ENCODE results near the gene MAGI1. TPM values are rescaled to one million over a fixed set of nuclear protein-coding genes. Genes with fewer than 3 reads are reported as not detected.
A peak's percentile ranks its signal among the peaks of the same experiment; 100 is the strongest.

Gene MAGI1
- total RNA-seq = 37.5 TPM
- long read RNA-seq, partial matches to known transcripts = 5 of 31 reads
- long read RNA-seq, other reads (novel, unspliced or antisense) = 24 of 31 reads

DNA sequence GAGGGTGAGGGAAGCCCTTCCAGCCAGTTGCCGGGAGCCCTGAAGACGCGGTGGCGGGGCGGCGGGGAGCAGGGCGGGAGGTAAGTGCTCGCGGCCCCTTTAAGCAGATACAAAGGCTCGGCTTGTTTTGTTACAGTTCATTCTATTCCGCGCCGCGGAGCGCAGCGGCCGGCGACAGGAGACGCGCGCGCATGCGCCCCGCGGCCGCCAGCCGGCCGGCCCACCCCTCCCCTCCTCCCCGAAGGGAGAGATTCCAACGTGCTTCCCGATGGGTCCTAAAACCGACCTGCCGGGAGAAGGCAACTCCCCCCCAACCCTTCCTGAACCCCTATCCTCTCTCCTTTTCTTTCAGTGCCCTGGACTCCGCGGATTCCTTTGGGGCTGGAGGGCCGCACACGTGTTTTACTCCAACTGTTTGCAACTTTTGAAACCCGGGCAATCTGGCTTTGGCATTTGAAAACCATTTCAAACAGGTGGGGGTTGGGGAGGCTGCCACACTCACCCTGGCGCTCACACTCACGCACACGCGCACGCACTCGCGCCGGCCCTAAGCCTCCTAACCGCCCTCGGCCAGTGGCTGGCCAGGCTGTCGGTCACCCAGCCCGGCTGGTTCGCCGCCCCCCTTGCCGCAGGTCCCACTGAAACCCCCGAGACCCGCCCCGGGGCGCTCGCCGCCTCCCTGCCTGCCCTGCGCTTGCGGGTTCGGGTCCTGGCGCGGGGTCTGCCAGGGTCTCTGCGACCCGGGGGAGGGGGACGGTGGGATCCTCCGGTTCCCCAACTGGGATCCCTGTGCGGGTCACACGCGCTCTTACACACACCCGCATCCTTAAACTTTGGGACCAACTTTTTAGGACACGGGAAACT is at the start of gene MAGI1:
Gene MAGI1 (minus strand): TSS at position 193 of the 864 bp plus-strand sequence. CDS start 610 bp downstream, outside the sequence.
- intact Hi-C loops (cut with micrococcal nuclease) = no loop called here
- ATAC-seq = peak; percentile 90
- DNase-seq = peak; percentile 92

DNA sequence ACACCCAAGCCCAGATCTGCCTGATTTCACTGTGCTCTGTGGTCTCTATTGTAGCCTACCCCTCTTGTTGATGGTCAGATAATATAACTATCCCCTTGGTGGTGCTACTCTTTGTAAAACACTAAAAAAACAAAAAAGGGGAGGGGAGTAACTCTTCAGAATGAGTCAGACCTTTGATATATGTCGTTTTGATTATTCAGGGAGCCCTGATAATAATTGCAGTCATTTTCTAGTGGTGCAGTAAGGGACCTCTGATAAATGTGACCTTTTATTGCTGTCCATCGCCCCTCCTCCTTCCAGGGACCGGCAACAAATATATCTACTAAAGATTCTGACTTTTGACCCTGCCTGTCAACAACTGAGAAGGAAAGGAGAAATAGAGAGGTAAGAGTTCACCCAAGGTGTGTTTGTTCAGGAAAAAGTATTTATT is 45.1 kb upstream of the MAGI1 start:
- ATAC-seq (no peak), DNase-seq (no peak)

DNA sequence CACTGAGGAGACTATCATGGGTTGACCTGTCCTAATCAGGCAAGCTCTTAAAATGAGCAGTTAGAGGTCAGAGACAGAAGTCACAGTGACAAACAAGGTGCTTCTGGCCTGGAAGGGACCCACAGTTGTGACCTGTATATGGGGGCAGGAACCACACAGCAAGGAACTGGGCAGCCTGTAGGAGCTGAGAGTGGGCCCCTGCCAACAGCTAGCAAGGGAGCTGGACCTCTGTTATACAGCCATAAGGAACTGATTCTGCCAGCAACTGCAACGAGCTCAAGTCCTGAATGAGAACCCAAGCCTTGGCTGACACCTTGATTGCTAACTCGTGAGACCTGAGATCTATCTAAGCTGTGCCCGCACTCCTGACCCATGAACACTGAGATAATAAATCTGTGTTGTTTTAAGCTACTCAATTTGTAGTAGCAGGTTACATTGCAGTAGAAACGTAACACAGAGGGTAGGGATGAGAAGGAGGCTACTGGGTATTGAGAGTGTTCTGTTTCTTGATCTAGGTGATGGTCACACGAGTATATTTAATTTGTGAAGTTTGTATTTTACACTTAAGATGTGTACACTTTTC is 44.5 kb upstream of the MAGI1 start:
- no peak for DNase-seq
- intact Hi-C loops (cut with micrococcal nuclease) = no loop called here
- no peak for ATAC-seq

More for the DNA sequence above, 45.1 kb upstream of the MAGI1 start:
- intact Hi-C loops (cut with micrococcal nuclease) = no loop called here

DNA sequence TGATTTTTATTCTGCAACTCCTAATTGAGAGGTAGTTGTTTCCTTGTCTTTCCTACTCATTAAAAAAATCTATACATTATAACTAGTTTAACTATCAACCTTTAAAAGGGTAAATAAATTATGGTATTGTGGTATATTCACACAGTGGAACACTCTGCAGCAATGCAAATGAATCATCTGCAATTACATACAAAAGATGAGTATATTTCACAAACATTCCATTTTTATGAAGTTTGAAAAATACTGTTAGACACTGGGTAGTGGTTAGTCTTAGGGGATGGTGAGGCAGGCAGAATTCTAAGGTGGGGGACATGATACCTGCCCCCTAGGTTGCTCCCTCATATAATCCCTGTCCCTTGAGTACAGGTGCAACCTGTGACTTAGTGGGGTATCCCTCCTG is 44.0 kb upstream of the MAGI1 start:
- no peak for ATAC-seq
- intact Hi-C loops (cut with micrococcal nuclease) = no loop called here
- no peak for DNase-seq

DNA sequence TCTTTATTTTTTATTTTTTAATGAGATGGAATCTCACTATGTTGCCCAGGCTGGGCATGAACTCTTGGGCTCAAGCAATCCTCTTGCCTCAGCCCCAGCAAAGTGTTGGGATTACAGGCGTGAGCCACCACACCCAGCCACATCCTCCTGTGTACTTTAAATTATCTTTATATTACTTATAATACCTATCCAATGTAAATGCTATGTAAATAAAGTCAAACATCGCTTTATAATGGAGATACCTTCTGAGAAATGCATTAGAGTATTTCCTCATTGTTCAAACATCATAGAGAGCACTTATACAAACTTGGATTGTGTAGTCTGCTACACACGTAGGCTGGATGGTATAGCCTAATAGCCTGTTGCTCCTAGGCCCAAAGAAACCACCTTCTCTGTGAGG is 41.4 kb upstream of the MAGI1 start:
- no peak for ATAC-seq
- intact Hi-C loops (cut with micrococcal nuclease) = no loop called here

DNA sequence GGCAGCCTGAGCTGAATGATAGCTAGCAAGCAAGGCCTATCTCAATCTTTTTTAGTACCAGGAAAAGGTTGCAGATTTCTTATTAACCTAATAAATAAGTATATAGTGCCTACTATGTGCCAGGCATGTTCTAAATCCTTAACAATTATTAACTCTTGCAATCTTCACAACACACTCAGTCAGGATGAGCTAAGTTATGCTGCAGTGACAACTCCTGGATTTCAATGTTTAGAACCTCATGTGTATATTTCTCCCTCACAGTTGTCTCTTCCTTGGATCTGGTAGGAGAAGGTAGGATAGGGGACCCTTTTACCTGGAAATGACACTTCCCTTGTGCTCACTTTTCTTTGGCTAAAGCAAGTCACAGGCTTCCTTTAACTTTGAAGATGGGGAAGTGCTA is 39.3 kb upstream of the MAGI1 start:
- intact Hi-C loops (cut with micrococcal nuclease) = no loop called here
- ATAC-seq = no peak

More for the DNA sequence above, 41.4 kb upstream of the MAGI1 start:
- no peak for DNase-seq

DNA sequence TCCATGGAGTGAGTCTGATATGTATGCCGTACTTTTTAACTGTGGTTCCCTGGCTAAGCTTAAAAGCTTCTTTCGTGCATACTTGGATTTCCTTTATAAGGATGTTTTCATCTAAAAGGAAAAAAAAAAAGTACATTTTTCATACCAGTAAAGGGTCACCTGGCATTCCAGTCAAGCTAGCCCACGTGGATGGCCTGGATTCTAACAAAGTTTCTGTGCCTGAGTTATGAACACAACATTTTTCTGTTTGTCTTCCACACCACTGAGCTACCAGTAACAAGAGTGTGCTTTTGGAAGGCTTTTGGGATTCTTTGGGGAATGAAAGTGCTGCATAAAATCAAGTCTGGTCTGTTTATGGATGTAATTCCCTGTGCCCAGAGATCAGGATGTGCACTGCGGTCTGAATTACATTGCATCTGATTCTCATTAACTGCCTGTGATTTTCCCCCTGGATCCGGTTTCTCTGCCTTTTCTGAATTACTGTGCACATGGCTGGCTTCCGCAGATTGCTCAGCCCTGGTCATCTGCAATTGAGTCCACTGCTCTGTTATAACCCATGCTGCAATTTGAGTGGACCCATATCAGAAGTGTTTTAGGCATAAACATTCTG is 38.2 kb upstream of the MAGI1 start:
- intact Hi-C loops (cut with micrococcal nuclease) = no loop called here
- no peak for DNase-seq
- ATAC-seq = no peak

More for the DNA sequence above, 39.3 kb upstream of the MAGI1 start:
- DNase-seq = no peak

DNA sequence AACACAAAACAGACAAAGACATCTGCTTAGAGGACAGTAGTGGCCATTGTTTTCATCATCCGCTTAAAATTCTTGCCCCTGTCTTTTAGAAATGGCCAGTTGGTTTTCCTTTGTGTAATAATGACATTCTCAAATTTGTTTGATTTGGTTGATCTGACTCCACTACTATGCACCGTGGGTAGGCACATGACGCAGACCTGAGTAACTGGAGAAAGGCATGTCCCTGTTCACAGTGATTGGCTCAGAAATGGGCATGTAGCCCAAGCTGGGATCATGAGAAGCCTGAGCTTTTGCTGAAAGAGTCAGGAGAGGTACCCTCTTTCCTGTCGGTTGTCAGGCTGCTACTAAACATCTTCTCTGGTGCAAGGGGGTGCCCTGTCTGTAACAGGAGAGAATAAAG is 36.6 kb upstream of the MAGI1 start:
- ATAC-seq = no peak
- intact Hi-C loops (cut with micrococcal nuclease) = no loop called here
- DNase-seq = no peak

DNA sequence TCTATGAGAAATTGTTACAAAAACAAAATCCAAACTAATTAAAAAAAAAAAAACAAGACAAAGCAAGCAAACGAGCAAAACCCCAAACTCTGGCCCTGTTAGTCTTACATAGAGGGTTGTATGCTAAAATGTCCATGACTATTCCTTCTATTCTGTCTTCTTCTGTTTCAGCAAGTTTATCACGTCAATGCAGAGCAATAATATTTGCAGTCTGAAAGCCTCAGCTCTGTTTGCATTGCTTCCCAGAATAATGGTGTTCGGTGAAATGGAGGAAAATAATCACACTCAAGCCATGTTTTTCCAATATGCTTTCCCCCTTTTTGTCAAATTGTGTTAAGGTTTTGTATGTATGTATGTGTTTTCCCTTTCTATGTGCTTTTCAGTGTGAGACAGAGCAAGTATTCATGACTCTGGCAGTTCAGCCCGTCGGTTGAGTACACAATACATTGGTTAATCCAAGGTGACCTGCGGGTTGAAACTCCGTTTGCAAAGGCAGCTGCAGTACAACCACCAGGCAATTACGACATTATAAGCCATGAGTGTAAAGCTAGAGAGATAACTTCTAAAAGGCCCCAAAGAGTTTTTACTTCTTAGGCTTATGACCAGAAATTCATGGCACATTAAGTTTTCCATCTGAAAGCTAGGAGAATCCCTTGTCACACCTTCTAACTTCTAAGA is 34.9 kb upstream of the MAGI1 start:
- intact Hi-C loops (cut with micrococcal nuclease) = no loop called here
- no peak for ATAC-seq

DNA sequence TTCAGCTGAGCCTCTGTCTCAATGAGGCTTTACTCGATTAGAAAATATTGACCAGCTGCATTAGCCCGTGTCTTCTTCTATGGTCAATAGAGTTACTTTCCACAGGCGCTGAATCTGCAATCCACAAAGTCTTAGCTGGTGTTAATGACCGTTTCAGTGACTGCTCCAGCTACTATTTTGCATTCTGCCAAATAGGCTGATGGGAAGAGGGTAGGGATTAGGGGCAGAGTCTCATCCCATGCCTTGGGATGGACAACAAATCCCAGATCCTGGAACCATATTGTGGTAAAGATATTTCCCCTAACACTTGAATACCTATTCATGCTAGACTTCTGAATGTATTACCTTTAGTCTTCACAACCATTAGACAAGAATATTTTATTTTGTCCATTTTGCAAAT is 29.5 kb upstream of the MAGI1 start:
- DNase-seq (no peak), ATAC-seq (no peak)
- intact Hi-C loops (cut with micrococcal nuclease) = no loop called here

More for the DNA sequence above, 34.9 kb upstream of the MAGI1 start:
- DNase-seq = no peak

DNA sequence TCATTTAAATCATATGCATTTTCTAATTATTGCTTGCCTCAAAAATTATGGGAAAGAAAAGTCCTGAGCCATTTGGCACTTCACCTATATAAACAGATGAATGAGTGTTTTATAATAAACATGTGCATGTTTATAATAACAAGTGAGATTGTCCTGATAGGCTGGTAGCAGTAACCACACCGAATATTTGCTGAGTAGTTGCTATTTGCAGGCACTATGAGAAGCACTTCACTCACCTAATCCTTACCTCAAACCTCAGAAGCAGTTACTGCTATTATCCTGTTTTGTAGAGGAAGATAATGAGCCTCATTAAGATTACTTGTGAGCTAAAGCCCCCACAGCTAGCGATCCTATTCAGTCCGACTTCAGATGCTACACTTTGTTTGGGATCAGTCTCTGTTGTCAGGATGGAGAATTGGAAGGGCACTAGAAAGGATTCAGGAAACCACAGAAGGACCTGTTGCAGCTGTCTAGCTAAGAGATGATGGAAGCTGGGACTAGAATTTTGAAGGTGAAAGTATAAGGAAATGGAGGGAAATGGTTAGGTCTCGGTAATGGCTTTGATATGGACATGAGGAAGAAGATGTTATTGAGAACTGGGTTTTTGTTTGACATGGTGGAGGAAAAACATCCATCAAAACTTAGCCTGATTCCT is 28.4 kb upstream of the MAGI1 start:
- no peak for ATAC-seq
- no peak for DNase-seq
- intact Hi-C loops (cut with micrococcal nuclease) = no loop called here

DNA sequence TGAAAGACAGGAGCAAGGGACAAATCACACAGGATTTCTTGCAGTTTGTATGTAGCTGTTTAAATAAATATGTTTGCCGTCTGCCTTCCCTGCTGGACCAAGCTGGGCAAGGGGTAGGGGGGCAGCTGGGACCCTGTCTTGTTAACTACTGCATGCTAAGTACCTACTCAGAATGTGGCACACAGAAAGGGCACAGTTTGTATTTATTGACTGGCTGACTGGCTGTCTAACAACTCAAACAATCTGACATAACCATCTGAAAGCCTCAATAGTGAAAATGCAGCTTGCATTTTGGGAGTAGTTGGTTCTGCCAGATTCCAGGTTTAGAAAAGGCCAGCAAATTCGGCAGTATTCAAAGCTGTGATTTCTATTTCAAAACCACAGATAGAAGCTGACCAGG is 16.6 kb upstream of the MAGI1 start:
- intact Hi-C loops (cut with micrococcal nuclease) = no loop called here
- ATAC-seq (no peak), DNase-seq (no peak)

DNA sequence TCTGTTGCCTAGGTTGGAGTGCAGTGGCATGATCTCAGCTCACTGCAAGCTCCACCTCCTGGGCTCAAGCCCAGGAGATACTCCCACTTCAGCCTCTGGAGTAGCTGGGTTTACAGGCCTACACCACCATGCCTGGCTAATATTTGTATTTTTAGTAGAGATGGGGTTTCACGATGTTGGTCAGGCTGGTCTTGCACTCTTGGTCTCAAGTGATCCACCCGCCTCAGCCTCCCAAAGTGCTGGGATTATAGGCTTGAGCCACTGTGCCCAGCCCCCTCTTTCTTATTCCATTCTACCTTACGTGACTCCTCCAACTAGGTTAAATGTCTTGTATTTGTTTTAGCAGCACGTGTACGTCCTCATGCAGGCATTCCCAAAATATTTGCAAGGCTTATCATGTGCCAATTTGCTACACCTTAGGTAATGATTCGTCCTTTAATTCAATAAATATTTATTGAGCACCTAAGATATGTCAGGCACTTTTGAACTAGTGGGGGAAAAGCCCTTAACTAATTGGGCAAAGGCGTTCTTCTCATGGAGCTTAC is 14.9 kb upstream of the MAGI1 start:
- ATAC-seq (peak; percentile 92), DNase-seq (peak; percentile 37)
- intact Hi-C loops (cut with micrococcal nuclease) = no loop called here

DNA sequence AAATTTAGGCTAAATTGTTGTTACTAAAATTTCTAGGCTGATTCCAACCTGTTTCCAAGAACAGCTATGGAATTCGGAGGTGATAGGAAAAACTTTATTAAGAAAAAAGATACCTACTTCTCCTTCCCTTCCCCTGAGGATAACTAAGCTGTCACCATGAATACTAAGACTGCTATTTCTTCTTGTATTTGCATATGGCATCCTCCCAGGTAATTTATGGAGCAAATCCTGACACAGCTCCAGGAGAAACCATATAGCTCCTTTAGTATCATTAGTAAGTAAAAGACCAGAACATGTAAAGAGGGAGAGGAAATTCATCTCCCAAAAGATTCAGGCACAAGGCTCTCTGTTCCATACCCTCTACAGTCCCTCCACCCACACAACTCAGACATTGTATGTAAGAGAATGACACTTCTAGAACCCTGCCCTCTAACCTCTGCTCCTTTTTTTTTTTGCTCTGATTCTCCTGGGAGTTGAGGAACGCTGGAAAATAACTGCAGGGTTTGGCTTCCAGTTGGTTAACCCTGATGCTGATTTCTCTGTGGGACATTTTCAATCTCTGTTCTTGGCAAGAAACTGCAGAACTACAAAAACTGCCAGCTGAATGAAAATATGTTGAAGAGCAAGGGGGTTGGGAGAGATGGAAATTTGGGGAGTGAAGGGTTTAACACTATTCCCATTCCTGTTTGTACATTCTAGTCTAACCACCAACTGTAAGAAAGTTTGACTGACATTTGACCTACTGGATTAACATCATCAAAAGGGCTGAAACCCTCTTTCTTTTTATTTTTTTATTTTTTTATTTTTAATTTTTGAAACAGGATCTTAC is 14.2 kb upstream of the MAGI1 start:
- ATAC-seq (peak; percentile 68), DNase-seq (no peak)
- intact Hi-C loops (cut with micrococcal nuclease) = no loop called here

DNA sequence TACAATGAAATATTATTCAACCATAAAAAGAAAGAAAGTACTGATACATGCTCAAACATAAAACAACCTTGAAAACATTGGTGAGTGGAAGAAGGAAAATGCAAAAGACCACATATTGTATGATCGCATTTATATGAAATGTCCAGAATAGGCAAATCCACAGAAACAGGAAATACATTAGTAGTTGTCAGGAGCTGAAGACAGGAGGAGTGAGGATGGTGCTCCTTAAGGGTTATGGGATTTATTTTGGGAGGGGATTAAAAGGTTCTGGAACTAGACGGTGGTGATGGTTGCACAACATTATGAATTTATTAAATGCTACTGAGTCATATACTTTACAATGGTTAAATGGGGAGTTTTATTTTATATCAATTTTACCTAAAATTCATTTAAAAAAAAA is 12.1 kb upstream of the MAGI1 start:
- DNase-seq = no peak
- no peak for ATAC-seq
- intact Hi-C loops (cut with micrococcal nuclease) = no loop called here

DNA sequence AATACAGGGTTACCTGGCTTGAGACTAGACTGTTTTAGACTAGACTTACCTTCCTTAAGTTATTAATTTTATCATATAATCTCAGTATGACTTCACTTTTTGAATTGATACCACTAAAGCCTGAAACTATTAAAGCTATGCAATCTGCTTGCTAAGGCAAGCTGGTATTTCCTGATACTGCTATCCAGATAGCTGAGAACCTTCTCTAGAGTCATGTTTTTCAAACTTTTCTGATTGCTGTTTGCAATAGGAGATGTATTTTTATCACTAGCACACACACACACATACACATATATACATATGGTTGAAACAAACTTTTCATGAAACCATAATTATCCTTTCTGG is 9.3 kb upstream of the MAGI1 start:
- ATAC-seq (no peak), DNase-seq (no peak)
- intact Hi-C loops (cut with micrococcal nuclease) = no loop called here

DNA sequence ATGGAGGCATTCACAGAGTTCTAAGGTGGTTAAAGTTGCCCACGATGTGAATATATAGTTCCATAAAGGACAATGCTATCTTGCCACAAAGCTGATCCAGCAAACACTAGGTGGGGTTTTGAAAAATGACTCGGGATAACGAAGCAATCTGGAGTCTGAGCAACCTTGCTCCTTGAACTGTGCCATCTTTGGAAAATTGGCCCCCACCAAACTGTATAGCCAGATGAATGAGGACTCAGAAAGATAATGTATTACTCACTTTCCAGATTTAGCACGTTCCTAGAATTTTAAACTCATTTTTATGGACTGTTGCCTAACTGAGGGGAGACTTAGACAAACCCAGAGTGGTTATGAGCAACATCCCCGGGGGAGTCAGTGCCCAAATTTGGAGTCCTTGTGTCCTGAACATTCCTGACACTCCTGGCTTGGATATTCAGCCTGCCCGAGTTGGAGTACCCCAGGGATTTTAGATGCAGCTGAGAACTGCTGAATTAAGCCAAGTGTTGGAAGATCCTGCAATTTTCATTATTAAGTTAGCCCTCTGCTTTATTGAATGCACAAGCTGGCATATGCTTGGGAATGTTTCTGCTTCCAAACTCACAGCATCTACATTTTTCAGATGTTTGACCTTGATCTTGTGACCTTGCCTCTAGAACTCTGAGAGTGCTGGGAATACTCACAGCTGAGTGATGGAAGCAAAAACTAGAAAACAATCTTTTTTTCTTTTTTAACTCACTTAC is 8.8 kb upstream of the MAGI1 start:
- ATAC-seq = peak; percentile 69
- DNase-seq = peak; percentile 36
- intact Hi-C loops (cut with micrococcal nuclease) = no loop called here

All from left ventricle myocardium superior (tissue), 1 donor.